NCI-H1092 (cell line): ENCODE data around the gene COL13A1.

ENCODE experiments used
- DNase-seq: peaks from one replicate; lab custom pipeline; 2025; lab: John Stamatoyannopoulos, UW

Gene COL13A1

DNA sequence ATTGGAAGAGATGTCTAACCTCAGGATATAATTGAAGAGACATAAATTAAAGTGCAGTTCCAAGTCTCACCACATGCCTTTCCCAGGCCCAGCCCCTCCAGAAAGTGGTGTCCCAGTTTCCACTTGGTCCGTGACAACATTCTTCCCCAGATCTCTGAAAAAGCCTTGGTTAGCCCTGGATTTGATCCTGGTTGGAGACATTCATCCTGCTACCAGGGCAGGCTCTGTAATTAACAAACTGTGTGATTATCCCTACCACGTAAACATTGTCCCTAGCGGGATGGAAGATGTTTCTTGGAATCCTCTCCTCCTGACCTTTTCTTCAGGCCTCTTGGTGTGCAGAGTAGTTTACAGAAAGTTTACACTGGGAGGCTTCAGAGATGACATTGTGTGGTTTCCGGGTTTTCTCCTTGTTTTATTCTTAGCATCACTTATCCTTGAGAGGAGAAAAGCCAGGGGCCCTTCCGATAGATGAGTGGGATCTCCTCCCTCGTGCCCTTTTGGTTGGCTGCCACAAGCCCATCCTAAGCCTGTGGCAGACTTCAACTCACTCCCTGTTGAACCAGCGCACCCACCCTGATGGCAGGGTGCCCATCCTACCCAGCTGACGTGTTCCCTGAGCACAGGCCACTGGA is 83.8 kb downstream of the COL13A1 start:
- no peak for DNase-seq

DNA sequence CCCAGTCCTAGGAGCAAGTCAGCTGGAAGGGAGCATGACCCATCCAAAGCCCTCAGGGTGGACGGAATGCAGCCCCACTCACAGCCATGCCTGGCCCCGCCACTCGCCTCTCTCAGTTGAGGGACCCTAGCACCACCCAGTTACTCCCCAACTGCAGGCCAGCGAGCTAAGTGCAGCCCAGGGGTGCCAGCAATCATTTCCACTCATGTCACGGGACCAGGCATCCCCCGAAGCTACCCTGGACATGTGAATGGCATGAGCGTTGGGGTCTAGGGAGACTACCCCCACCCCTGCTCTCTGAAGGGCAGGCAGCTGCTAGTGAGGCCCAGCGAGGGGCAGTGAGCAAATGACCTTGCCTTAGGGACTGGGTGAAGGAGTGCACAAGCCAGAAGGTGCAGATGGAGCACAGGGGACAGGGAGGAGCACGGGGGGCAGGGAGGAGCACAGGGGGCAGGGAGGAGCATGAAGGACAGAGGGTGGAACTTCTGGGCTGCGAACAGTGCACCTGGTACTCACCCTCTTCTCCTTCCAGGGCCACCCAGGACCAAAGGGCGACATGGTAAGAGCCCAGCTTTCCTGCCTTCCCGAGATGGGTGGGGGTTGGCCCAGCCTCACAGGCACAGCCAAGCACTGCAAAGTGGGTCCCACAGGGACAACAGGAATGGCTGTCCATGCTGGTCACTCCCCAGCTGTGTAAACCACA is 87.3 kb downstream of the COL13A1 start:
- no peak for DNase-seq

DNA sequence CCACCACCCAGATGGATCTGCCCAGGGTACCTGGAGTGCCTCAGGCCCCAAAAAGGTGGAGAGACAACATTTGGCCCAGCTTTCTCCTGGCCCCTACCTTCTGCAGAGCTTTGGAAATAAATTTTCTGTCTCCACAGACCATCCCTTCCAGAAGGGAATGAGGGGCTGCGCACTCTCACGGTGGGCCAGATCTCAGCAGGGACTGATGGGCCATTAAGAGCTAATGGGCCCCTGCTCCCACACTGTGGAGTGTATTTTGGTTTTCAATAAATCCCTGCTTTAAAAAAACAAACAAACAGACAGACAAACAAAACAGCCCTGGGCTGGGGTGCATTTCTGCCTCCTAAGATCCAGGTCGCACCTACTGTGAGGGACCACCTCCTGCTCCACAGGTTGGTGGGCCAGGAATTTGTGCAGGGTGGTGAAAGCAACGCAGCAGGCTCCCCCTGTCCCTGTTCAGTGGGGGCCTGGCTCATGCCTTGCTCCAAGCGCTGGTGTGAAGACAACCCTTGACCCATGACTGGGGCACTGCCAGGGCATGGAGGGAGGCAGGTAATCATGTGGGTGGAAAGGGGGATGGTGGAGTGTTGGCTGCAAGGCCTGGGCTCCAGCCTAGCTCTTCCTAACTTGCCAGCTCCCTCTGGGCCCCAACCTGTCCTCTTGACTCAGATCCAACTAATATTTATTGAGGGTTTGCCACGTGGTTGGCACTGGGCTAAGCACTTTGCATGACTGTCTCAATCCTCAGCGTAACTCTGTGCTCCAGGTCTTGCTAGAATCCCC is 88.5 kb downstream of the COL13A1 start:
- DNase-seq: no peak

DNA sequence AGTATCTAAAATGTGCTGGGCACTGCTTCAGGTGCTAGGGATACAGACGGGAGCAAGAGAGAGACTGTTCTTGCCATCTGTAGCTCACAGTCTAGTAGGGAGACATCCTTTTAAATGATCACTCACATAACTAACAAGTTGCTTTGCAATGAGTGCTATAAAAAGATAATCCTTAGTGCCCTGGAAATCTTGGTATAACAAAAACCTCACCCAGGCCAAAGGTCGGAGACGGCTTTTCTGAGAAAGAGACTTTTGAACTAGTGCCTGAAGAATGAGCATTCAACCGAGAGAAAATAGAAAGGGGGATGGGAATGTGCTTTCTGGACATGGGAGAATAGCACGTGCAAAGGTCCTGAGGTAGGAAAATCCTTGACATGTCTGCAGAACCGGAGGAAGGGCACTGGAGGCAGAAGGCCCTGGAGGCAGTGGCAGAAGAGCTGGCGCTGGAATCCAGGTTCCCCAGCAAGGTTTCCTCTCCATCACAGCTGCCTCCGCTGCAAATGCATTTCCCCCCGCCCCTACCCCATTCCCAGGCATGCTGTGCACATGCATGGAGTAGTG is 89.4 kb downstream of the COL13A1 start:
- DNase-seq: no peak

DNA sequence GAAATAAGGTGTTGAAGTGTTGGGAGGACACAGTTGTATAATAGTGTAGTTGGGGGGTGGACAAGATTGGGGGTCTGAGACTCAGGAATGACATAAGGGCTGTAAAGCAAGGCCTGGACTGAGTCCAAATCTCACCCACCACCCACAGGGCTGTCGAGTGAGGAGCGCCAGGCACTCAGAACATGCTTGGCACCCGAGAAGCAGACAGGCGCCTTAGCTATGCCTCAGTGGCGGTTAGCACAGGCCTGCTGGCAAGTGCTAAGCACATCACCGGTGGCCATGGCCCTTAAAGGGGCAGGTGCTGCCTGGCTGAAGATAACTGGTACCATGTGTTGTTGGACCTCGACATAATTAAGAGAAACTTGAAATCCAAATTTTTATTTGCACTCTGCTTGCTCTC is 90.7 kb downstream of the COL13A1 start:
- DNase-seq: peak; percentile 47

DNA sequence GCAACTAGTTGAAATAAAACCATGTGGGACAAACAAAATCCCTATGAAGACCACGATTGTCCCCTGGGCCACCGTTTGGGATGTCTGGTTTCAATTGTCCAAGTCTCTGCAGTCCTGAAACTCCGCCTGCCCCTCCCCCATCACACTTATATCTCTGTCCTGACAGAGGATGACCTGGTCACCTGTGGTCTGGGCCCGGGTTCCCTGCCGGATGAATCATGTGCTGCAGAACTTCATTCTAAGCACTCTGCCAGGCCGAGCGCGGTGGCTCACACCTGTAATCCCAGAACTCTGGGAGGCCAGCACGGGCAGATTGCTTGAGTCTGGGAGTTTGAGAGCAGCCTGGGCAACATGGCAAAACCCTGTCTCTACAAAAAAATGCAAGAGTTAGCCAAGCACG is 91.1 kb downstream of the COL13A1 start:
- no peak for DNase-seq

DNA sequence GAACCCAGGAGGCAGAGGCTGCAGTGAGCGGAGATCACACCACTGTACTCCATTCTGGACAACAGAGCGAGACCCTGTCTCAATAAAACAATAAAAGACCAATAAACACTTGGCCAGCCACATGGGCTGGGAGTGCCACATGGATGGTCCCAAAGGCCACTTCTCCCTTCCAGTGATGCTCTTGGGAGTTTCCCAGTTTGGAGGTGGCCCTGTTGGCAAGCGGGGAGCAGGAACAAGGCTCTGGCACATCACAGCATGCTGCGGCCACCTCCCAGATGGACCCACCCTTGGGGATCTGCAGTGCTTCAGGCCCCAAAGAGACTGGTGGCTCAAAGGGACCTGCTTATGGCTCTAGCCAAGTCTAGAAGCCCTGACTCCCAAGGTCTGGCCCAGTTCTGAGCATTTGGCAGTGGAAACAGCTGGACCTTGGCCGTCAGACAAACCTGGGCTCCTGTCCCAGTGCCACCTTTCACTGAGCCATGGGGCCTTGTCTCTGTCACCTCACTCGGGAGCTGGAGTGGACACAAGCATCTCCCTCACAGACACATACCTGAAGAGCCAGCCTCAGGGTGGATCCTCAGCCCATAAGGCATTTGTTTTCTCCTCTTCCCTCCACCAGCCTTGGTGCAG is 91.7 kb downstream of the COL13A1 start:
- DNase-seq: no peak

DNA sequence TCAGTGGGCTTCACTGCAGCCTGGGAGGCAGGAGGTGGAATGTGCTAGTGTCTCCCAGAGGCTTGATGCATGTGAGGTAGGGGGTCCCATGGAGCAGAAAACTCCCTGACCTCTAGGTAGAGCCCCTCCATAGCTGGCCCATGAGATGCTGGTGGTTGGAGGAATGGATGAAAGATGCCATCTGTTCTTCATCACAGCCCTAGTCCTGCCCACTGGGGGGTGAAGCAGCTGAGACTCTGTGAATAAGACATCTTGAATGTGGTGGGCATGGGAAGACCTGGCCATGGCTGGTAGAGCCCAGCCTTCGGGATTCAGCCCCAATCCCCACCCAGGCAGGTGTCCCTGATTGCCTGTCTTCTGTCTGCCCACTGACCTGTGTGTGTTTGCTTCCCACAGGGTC is 92.5 kb downstream of the COL13A1 start:
- DNase-seq: no peak

DNA sequence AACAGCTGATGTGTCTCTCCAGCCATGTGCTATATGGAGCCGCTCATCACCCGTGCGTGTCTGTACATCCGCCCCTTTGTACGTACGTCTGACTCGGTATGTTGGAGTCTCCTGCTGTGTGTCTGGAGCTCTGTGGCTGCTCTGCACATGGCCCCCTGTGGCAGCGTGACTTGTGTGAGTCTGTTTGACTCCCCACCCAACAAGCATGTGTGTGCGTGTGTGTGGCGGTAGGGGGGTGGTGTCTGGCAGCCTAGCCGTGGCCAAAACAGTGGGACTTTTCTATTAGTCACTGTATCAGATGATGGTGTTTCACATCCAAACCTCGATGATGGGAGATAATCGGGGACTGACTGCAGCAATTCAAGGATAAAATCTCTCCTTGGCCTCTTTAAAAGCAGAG is 94.1 kb downstream of the COL13A1 start:
- DNase-seq: no peak

DNA sequence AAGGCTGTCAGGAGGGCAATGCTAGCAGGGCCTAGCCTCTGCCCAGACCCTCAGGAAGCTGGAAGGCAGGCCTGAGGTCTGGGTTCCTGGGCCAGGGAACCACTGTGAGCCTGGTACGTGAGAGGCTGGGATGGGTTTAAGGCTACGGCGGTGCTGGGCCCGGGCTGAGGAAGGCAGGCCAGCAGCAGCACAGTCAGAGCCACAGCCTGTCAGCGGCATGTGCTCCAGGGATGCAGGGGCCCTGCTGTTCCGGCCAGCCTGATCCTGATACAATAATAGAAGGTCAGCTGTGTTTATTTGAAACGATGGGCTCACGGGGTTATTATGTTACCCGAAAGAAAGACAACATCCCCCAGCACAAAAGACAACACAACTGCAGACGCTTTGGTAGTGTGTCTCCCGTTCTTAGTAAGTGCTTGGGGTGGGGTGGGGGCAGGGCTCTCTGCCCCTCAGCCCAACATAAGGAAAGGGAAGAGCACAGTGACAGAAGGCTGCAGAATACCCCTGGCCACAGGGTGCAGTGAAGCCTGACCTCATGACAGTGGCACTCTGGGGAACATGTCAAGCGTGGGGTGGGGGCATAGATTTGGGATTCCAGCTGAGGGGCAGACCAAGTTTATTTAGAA is 95.0 kb downstream of the COL13A1 start:
- DNase-seq: no peak

DNA sequence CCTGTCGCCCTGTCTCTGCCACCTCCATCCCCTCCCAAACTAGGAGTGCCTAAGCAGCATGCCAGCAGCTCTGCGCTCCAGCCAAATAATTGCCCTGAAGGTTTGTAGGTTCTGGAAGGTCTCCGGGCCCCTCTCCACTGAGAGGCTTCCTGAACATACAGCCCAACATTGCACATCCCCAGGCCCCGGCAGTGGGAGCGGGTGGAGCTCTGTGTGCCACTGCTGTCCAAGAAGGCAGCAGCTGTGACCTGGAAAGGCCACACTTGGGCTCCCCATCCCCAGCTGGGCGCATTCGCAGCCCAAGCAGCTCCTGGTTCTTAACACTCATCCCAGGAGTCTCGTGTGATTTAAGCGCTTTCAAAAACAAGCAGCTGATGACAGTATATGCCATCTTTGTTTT is 95.7 kb downstream of the COL13A1 start:
- DNase-seq: no peak

DNA sequence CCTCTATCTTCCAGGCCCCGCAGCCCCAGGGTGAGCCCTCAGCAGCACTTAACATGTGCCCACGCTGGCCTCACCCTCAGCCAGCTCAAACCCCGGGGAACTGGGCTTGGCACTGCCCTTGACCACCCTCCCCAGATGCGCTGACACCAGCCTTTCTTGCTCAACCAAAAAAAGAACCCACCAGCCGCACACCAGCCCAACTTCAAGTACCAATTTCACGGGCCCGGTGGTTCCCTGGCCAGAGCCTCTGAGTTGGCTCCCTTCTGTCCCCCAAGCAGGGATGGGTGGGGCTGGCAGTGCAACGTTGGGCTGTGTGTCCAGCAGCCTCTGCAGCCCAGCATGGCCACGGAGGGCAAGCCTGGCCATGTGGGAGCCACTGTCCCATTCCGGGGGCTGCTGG is 96.3 kb downstream of the COL13A1 start:
- DNase-seq: no peak

DNA sequence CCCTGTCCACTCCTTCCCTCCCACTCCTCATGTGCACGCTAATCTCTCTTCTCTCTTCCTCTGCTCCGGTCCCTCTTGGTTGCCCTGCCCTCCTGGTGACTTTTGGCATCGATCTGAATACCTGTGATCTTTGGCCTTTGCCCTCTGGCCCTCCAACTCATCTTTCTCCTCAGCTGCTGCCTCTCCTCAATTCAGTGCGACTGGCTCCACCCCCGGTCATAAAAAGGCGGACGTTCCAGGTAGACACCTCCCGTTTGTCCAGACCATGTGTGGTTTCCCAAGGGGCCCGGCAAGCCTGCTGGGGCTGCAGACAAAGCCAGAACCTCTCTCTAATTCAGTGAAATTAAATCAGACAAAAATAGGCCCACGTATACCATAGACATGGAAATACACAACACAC is 96.8 kb downstream of the COL13A1 start:
- no peak for DNase-seq

DNA sequence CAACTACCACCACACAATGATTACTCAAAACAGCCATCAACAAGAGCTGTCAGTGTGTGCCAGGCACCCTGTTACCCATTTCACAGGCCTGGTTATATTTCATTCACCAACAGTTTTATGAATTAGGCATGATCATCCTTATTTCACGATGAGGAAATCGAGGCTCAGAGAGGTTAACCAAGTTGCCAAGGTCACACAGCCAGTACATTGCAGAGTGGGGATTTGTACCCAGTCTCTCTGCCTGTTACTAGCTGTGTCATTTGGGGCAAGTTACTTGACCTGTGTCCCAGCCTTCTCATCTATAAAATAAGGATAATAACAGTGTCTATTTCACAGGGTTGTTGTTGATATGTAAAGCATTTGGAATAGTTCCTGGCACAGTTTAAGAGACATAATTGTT is 97.2 kb downstream of the COL13A1 start:
- DNase-seq: no peak

DNA sequence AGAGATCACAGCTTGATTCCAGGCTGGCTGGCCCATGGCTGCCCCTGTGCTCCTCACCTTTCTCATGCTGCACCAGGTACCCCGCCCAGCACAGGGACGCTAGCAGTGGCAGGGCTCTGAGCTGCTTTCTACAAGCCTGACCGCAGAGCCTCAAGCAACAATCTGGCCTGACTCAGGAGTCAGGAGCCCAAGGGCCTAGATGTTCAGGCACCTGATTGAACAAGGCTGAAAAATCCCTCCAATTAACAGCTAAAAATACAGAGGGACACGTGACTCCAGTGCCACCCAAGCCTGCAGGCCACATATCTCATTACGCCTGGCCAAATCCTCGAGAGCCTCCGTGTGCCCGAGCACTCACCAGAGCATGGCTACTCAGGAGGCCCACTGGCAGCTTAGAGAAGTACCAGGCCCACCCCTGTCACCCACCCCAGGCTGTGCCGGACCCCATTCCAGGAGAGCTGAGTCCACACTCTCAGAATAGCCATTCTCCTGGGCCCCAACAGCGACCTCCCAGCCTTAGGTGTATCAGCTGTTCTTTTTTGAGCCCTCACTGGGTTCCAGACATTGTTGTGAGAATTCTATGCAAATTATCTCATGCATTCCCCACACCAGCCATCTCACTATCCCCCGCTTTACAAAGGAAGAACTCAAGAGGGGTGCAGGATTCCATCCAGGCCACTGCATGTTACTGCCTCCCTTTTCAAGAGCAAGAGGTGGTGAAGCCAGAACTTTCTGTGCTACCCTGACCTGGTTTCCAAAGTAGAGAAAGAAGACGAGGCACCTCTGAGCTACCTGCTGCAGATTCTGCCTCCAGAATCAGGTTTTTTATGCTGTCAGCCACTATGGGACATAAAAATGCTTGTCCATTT is 98.3 kb downstream of the COL13A1 start:
- DNase-seq: no peak

DNA sequence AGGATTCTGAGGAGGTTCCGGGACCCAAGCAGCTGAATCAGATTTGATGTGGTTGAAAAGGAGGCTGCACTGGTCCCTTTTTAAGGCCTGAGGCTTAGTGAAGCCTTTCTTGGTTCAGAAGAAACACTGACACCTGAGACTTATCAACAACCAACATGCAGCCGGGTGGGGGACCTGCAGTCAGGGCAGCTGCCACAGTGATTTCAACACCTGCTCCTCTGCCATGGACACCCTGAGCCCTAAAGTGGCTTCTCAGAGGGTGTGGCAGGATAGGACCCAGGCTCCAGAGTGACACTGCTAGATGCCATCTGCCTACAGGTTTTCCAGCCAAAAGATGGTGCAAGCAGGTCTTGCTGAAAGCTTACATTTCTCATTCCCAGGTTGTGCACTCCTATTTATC is 99.3 kb downstream of the COL13A1 start:
- DNase-seq: no peak

DNA sequence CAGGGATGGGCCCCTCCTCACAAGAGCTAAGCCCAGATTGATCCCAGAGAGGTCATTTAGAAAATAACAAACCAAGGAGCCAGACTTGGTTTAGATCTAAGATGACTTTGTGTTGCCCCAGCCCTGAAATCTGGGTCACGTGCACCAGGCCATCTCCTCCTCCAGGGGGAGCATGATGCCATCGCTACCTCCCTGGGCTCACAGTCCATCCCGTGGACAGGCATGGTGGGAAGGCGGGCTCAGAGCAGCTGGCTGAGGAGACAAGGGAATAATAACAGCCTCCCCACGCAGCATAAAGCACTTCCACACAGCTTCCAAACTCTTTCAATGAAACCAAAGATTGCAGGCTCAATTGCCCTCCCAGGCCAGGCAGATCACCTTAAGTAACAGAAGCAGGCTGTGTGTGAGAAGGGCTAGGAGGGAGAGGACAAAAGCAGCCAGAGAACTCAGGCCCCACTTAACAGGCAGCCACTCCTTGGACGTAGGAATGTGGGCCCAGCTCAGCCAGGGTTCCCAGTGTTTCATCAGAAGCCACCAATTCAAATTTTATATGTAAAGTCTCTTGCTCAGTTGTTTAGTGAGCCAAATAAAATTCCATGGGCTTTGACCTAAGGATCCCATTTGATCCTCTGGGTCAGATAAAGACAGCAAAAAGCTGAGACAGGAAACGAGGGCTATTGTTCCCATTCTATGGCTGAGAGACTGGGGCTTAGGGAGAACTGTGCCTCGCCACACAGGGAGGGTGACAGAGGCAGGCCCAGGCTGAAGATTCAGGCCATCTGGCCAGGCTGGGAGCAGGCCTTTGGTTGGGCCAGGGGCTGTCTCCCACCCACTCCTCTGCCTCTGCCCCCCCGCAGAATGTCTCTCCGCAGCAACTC is 100.2 kb downstream of the COL13A1 start:
- no peak for DNase-seq

DNA sequence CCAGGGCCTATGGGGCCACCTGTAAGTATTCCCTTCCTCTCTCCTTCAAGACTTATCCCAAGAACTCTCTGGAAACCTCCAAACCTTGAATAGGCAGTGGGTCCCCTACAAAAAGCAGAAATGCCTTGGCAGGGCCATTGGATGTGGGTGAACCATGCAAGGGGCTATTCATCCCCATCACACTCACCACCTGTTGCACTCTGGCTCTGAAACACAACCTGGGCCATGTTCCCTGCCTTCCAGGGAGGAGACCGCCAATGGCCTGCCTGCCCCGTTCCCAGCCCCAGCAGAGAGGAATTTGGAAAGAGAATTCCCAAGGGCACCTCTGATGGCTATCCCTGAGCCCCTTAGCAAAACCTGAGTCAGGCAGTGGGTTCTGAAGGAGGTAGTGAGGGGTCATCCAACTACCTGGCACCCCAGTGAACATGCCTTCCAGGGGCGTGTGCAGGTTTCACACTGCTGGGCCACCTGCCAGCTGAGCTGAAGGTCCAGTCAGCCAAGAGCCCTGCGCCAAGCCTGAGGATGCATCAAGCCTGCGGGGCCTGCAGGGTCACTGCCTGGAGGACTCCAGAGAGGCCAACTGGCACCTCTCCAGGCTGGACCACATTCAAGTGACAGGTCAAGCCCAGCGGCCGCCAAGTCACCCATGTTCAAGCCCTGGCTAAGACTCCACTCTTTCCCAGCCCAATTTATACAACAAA is 101.3 kb downstream of the COL13A1 start:
- DNase-seq: no peak

DNA sequence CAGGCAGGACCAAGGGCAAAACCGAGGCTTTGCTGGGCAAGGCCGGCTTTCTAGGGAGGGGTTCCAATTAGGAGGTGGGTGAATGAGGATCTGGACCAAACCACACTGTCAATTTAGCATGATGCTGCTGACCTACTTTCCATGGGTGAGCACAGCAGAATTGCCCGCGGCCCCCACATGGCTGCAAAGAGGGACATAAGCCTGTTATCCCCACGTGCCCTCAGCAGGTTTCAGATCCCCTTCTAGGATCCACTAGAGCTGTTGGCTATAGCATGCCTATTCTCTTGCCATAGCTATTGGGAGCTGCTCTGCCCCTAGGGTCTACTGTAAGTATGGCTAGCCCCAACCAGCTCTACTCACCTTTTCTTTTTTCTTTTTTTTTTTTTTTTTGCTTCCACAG is 102.8 kb downstream of the COL13A1 start:
- DNase-seq: no peak
